ENCODE data around the gene MRGPRD. TPM values are rescaled to one million over a fixed set of nuclear protein-coding genes. Genes with fewer than 3 reads are reported as not detected.

The MRGPRD gene
- total and polyA plus RNA-seq, 2 of the 8 experiments (the other 6 are each of a cell fraction or from before 2014, with no cell fraction given): not detected

- peak in 1 of 2 experiments; percentile 27 for DNase-seq (ENCODE audit: low read depth in 1 of 2, low spot score in 2 of 2)
- H2BK5ac ChIP-seq (ENCODE audit: low read depth, low read length): no peak overlapping the region
- H3K27ac ChIP-seq (ENCODE audit: low read depth, low read length): no peak overlapping the region
- no peak overlapping the region for H3K14ac ChIP-seq (ENCODE audit: insufficient read length)
- H3K4me1 ChIP-seq (replicated peaks in 1 of 4; ENCODE audit: control insufficient read depth in 3 of 4, insufficient read depth in 4 of 4, low read length in 3 of 4): peaks cover 0 to 2% (median under 1%) of the 10 kb centered on the region in 4 experiments; a peak in 1 of 7 replicates
- H3K23me2 ChIP-seq (ENCODE audit: low read depth, low read length): no peaks in the 10 kb centered on the region
- ChIA-PET POLR2A (ENCODE audit: partially characterized antibody) (no interaction called here), CTCF (ENCODE audit: partially characterized antibody) (no interaction called here)
- no peak overlapping the region for H2AFZ ChIP-seq (ENCODE audit: low read length)
- H3K27me3 ChIP-seq (replicated peaks in 1 of 4; ENCODE audit: control insufficient read depth in 3 of 4, extremely low read depth in 1 of 4, insufficient read depth in 3 of 4, low read length in 3 of 4): no peaks in the 10 kb centered on the region
- 91% methylated on average over 7 of the region's 7 CpGs; no CpG with 5 or more reads in 1 of the 2 experiments for WGBS, 2 experiments (ENCODE audit: extremely low coverage in 1 of 2, insufficient coverage in 1 of 2, insufficient read length in 1 of 2, insufficient replicate concordance in 2 of 2, low coverage in 1 of 2, low lambda C conversion rate in 2 of 2, missing lambda C conversion rate in 1 of 2)
- H2BK120ac ChIP-seq (replicated peaks; ENCODE audit: low read depth, low read length): no peak overlapping the region
- no peaks in the 10 kb centered on the region for H3K79me1 ChIP-seq (ENCODE audit: low read depth, low read length)
- no peak overlapping the region for H2BK15ac ChIP-seq (ENCODE audit: low read length)
- H3K56ac ChIP-seq (replicated peaks; ENCODE audit: insufficient read length, low read depth, low read length): no peak overlapping the region
- peaks cover 0 to 2% of the 10 kb centered on the region in 2 experiments for H4K20me1 ChIP-seq (replicated peaks in 1 of 2; ENCODE audit: control insufficient read depth in 1 of 2, insufficient read depth in 2 of 2, low read length in 2 of 2)
- H2BK12ac ChIP-seq (ENCODE audit: low read depth, low read length): no peak overlapping the region
- no peak overlapping the region for H3K4ac ChIP-seq (replicated peaks; ENCODE audit: insufficient read length, low read depth, low read length)
- H4K91ac ChIP-seq (replicated peaks; ENCODE audit: insufficient read length, low read length): no peak overlapping the region
- no peak for FAIRE-seq
- H2AK5ac ChIP-seq (ENCODE audit: low read depth, low read length): no peak overlapping the region
- no peaks in the 10 kb centered on the region for H3K9me3 ChIP-seq (ENCODE audit: insufficient read depth in 2 of 2, low read depth in 1 of 2, low read length in 1 of 2)
- no peaks in the 10 kb centered on the region for H3K79me2 ChIP-seq (ENCODE audit: control insufficient read depth in 1 of 2, insufficient read depth in 2 of 2, low read length in 2 of 2)
- no peak overlapping the region for H3K9ac ChIP-seq (replicated peaks in 1 of 4; ENCODE audit: extremely low read depth in 1 of 4, low read depth in 3 of 4, low read length in 3 of 4)
- no peak overlapping the region for H4K5ac ChIP-seq (ENCODE audit: insufficient read length, low read depth, low read length)
- no peak overlapping the region for H3K4me2 ChIP-seq (ENCODE audit: insufficient read depth in 1 of 2, low read depth in 2 of 2, low read length in 2 of 2)
- no peak overlapping the region for H3K4me3 ChIP-seq (ENCODE audit: extremely low read depth in 1 of 4, insufficient read depth in 2 of 4, low read depth in 3 of 4, low read length in 4 of 4)
- H2BK20ac ChIP-seq (ENCODE audit: low read length): no peak overlapping the region
- no peak overlapping the region for H3K23ac ChIP-seq (ENCODE audit: insufficient read length)
- no peak overlapping the region for H3K18ac ChIP-seq (ENCODE audit: extremely low read depth, low read length)
- no peaks in the 10 kb centered on the region for H3K36me3 ChIP-seq (ENCODE audit: control insufficient read depth in 2 of 4, insufficient read depth in 4 of 4, low read length in 3 of 4)
- H4K8ac ChIP-seq (ENCODE audit: extremely low read depth, insufficient read depth, low read length): no peak overlapping the region
- no peak for TF ChIP-seq RFX5 (IDR thresholded peaks at IDR 0.05; ENCODE audit: borderline replicate concordance, low read depth, low read length)
- TF ChIP-seq NANOG (IDR thresholded peaks at IDR 0.05; ENCODE audit: insufficient read depth, low read depth, low read length, poor library complexity, severe bottlenecking): no peak
- TF ChIP-seq MAX (IDR thresholded peaks at IDR 0.05): no peak
- TF ChIP-seq JUND (IDR thresholded peaks at IDR 0.05; ENCODE audit: low read length): no peak
- no peak for TF ChIP-seq SRF (IDR thresholded peaks at IDR 0.05; ENCODE audit: low read depth, low read length)
- TF ChIP-seq ZNF274 (IDR thresholded peaks at IDR 0.05; ENCODE audit: borderline replicate concordance, extremely low read depth, low read length): no peak
- TF ChIP-seq HDAC2 (IDR thresholded peaks at IDR 0.05; ENCODE audit: borderline replicate concordance in 1 of 2, low read depth in 2 of 2, low read length in 2 of 2): no peak
- no peak for TF ChIP-seq CTCF (IDR thresholded peaks at IDR 0.05; ENCODE audit: control extremely low read depth in 1 of 3, insufficient read depth in 1 of 3, low read depth in 1 of 3, low read length in 3 of 3)
- TF ChIP-seq POLR2AphosphoS5 (IDR thresholded peaks at IDR 0.05; ENCODE audit: low read depth, low read length): no peak
- TF ChIP-seq SP4 (IDR thresholded peaks at IDR 0.05; ENCODE audit: low read length): no peak
- TF ChIP-seq CREB1 (IDR thresholded peaks at IDR 0.05): no peak
- TF ChIP-seq CHD2 (IDR thresholded peaks at IDR 0.05; ENCODE audit: low read length): no peak
- TF ChIP-seq TCF12 (IDR thresholded peaks at IDR 0.05; ENCODE audit: low read depth, low read length): no peak
Measured at GRCh38 chr11:68993546-68993945, 12.8 kb upstream of the MRGPRD start.

All from H1 (cell line).